HK-2 (cell line): Measurements from ENCODE around the gene C1orf74.

Experiments used
- DNase-seq: peaks from one replicate; pipeline ENCODE4 v3.0.0-alpha.2; 2018; ENCODE audit not compliant: unreplicated experiment

C1orf74 gene

DNA sequence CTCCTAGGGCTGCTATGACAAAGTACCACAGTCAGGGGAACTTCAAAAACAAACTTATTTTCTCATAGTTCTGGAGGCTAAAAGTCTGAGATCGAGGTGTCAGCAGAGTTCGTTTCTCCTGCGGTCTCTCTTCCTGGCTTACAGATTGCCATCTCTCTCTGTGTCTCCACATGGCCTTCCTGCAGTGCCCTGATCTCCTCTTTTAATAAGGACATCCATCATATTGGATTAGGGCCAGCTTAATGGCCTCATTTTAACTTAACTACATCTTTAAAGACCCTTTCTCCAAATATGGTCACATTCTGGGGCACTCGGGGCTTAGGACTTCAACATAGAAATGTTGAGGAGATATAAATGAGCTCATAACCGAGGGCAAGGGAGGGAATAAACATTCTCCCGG is 12.2 kb downstream of the C1orf74 start:
- no peak for DNase-seq

- DNase-seq = no peak
Observed at GRCh38 chr1:209770636-209771415, 13.5 kb downstream of the C1orf74 start.

GRCh38 chr1:209769971-209770370 is 14.4 kb downstream of the C1orf74 start:
- DNase-seq = no peak

- DNase-seq = no peak
Observed at GRCh38 chr1:209769171-209769904, 15.0 kb downstream of the C1orf74 start.

- no peak for DNase-seq
Observed at GRCh38 chr1:209768354-209768774, 16.0 kb downstream of the C1orf74 start.

DNA sequence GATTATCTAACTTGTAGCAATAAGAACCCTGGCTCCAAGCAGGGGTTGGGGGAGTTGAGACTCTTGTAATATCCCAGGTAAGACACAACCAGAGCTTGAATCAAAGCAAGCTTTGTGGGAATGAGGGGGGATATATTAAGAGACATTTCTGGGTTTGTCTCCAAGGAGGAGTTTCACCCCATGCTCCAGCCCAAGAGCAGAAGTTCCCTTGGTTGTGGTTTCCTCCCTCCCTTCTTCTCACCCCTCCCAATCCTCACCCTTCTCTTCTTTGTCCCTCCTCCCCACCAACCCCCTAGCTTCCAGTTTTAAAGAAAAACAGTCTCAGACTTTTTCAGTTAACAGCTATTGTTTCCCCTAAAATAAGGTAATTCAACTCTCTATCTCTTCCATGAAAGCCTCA is 16.7 kb downstream of the C1orf74 start:
- DNase-seq = no peak

GRCh38 chr1:209767096-209767495 is 17.3 kb downstream of the C1orf74 start:
- DNase-seq = no peak

GRCh38 chr1:209766051-209766450 is 18.3 kb downstream of the C1orf74 start:
- no peak for DNase-seq

DNA sequence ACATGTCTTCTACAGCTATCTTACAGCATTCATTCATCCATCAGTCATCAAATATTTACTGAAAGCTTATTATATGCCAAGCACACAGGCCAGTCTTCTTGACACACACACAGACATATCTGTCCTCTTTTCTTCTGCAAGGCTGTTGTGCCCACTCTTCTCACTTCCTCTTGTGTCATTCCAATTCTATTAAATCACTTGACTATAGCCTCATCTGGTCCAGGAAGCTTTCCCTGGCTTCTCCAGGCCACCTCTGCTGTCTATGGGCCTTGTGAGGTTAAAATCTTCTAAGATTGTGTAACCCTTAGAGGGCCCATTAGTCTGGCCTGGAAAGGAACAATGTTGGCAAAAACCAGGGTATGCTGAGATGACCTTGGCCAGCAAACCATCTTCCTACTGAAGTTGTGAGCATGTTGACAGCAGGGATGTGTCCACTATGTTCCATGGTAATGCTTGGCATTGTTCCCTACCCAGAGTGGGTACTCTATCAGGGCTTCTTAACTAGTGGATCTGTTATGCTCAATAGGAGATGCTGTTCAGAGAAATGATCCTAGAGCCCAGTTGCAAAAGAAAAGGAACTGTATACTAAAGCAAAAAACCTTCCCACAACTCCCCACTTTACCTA is 23.2 kb downstream of the C1orf74 start:
- DNase-seq = no peak

- DNase-seq = no peak
Observed at GRCh38 chr1:209759829-209760359, 24.5 kb downstream of the C1orf74 start.

GRCh38 chr1:209758400-209758799 is 26.0 kb downstream of the C1orf74 start:
- no peak for DNase-seq

DNA sequence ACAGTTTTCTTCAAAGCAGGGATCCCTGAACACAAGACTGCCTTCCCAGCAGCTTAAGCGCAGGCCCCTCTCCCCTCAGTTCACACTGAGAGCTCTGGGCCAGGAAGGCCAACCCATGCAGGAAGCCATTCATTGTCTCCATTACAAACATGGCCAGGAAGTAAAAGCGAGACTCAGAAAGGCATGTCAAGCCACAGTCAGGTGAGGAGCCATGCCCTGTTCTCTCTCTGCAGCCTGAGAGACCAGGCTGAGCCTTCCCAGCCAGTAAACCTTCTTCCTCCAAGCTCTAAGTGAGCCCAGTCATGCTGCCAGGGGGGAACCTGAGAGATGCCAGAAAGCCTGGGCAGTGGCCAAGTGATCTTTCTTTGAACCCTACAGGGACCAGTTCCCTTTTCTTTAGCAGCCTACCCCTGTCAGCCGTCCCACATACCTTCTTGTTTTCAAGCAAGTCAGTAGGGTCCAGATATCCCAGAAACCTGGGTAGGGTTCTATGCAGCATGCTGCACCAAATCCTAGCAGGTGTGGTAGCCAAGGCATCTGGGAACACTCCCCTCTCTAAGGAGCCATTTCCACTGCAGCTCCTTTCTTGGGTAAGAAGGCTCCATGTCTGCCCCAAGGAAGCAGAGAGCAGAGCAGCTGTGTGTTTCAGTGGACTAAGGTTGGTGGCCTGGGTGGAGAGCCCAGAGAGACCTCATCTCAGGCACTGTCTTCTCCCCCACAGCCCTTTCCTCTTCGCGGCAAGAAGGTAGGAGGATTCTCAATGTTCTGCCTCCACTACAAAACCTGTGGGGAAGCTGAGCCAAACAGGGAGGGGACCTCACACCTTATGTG is 27.5 kb downstream of the C1orf74 start:
- no peak for DNase-seq

DNA sequence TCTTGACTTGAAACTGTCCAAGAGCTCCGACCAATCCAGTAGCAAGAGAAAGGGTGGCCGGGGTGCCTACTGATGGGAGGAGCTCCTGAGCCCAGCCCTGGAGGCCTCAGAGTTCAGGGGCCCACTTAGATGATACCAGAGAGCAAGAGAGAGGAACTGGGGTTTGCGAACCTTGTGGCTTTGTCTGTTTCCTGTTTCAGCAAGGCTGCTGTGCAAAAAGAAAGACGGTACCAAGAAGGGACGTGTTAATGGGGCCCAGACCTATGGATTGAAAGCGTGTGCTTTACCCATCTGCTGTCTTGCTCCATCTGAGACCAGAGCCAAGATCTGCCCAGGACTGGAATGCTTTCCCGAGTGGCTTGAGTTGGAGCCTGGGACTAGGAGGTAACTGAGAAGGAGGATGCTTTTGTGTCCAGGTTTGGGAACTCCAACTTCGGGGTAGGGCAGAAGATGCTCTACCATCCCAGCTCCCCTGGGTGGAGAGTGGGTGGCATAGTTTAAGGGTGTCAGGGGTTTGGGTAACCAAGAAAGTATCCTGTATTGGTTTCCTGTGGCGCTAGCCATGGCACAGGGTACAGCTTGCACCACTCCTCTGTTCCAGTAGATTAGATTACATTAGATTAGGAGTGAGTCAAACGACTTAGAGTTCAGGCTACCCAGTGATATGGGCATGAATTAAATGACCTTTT is 28.3 kb downstream of the C1orf74 start, which contains the start of gene TRAF3IP3:
TRAF3IP3 (plus strand) TSS at position 128 of the 689 bp plus-strand sequence. CDS start 3,987 bp downstream, outside the sequence.
- no peak for DNase-seq

- DNase-seq = no peak
Observed at GRCh38 chr1:209755256-209755655, 29.1 kb downstream of the C1orf74 start.

GRCh38 chr1:209752890-209753289 is 31.5 kb downstream of the C1orf74 start:
- no peak for DNase-seq

- DNase-seq = no peak
Observed at GRCh38 chr1:209751627-209752231, 32.6 kb downstream of the C1orf74 start.

DNA sequence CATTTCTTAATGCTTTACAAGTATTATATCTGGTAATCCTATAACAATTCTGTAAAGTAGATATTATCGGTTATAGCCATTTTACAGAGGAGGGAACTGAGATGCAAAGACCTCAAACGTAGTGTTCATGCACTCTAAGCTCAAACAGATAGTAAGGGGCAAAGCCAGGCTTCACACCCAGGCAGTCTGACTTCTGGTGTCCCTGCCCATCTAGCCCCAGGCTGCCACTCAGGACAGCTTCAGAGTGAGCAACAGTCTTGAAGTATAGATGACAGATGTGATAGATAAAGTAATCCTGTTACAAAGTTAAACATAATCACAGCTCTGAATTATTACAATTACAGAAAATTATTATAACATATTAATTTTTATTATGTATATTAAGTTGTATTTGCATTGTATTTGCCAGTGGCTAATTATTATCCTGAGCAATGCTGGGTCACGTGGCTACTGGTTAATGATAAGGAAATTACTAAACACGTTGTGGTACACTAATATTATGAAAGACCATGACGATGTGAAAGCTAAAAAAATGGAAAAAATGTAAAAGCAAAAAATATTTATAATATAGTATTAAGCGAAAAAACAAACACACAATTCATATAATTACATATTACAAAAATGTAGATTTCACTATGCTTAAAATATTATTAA is 34.6 kb downstream of the C1orf74 start:
- no peak for DNase-seq

DNA sequence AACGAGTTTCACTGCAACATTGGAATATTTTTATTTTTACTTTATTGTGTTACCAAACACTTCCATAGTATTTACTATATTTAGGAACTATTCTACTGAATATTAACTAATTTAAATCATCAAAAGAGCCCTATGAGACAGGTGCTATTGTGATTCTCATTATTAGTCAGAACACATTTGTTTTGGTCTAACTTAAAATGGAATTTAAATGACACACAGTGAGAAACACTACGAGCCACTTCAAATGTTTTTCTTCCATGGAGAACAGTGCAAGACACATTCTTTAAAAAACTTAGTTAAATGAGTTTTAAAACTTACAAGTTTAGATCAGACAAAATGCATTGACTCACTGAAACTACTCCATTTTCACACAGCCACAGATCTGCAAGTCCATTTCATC is 35.2 kb downstream of the C1orf74 start:
- no peak for DNase-seq

DNA sequence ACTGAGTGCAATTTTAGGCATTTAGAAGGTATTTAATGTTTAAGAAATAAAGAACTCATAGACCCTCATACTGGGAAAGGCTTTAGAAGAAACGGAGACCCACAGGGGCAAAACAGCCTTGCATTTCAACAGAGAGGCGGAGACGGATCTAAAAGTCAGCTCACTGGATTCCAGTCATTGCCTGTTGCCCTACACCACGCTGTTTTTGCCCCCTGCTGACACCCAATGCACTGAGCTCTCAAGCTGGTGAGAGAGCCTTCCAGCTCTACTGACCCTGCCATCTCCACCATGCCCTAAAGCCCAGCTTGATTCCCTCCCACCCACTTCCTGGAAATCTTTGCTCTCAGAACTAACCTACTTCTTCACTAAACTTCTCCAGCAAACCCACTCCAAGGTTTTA is 35.7 kb downstream of the C1orf74 start:
- DNase-seq = no peak
